Measurements from ENCODE around the gene LLGL2.

Gene LLGL2

GRCh38 chr17:75568412-75569255 is 43.1 kb downstream of the LLGL2 start:
- Histone ChIP-seq H3K27ac (ENCODE audit: low read depth, low read length) (no peak overlapping the region), H3K9ac (ENCODE audit: low read length) (no peak overlapping the region), H3K27me3 (ENCODE audit: control insufficient read depth, insufficient read depth, low read length) (no peaks in the 10 kb centered on the region), H3K36me3 (ENCODE audit: control insufficient read depth, insufficient read depth, low read length) (peaks cover 4% of the 10 kb centered on the region), H3K4me1 (ENCODE audit: control insufficient read depth, insufficient read depth, low read length) (no peaks in the 10 kb centered on the region), H3K4me3 (ENCODE audit: low read length) (no peak overlapping the region)

- no peak overlapping the region for H3K27ac ChIP-seq (ENCODE audit: low read depth, low read length)
- H3K36me3 ChIP-seq (ENCODE audit: control insufficient read depth, insufficient read depth, low read length) = peaks cover 4% of the 10 kb centered on the region
- H3K27me3 ChIP-seq (ENCODE audit: control insufficient read depth, insufficient read depth, low read length) = no peaks in the 10 kb centered on the region
These were observed 44.7 kb downstream of the LLGL2 start for GRCh38 chr17:75570034-75570676.

GRCh38 chr17:75570772-75571171 is 45.3 kb downstream of the LLGL2 start:
- Histone ChIP-seq H3K36me3 (ENCODE audit: control insufficient read depth, insufficient read depth, low read length) (peaks cover 4% of the 10 kb centered on the region), H3K4me1 (ENCODE audit: control insufficient read depth, insufficient read depth, low read length) (no peaks in the 10 kb centered on the region), H3K27me3 (ENCODE audit: control insufficient read depth, insufficient read depth, low read length) (no peaks in the 10 kb centered on the region), H3K9ac (ENCODE audit: low read length) (no peak overlapping the region), H3K4me3 (ENCODE audit: low read length) (no peak overlapping the region), H3K27ac (ENCODE audit: low read depth, low read length) (no peak overlapping the region)

More at GRCh38 chr17:75570034-75570676, 44.7 kb downstream of the LLGL2 start:
- Histone ChIP-seq H3K9ac (ENCODE audit: low read length) (no peak overlapping the region), H3K4me1 (ENCODE audit: control insufficient read depth, insufficient read depth, low read length) (no peaks in the 10 kb centered on the region), H3K4me3 (ENCODE audit: low read length) (no peak overlapping the region)

GRCh38 chr17:75571197-75571884 is 45.8 kb downstream of the LLGL2 start:
- Histone ChIP-seq H3K9ac (ENCODE audit: low read length) (no peak overlapping the region), H3K27me3 (ENCODE audit: control insufficient read depth, insufficient read depth, low read length) (no peaks in the 10 kb centered on the region), H3K4me3 (ENCODE audit: low read length) (no peak overlapping the region), H3K4me1 (ENCODE audit: control insufficient read depth, insufficient read depth, low read length) (no peaks in the 10 kb centered on the region), H3K36me3 (ENCODE audit: control insufficient read depth, insufficient read depth, low read length) (peaks cover 4% of the 10 kb centered on the region), H3K27ac (ENCODE audit: low read depth, low read length) (no peak overlapping the region)

- H3K27me3 ChIP-seq (ENCODE audit: control insufficient read depth, insufficient read depth, low read length) = no peaks in the 10 kb centered on the region
- H3K4me3 ChIP-seq (ENCODE audit: low read length) = no peak overlapping the region
- H3K27ac ChIP-seq (ENCODE audit: low read depth, low read length) = no peak overlapping the region
- H3K4me1 ChIP-seq (ENCODE audit: control insufficient read depth, insufficient read depth, low read length) = no peaks in the 10 kb centered on the region
- peaks cover 4% of the 10 kb centered on the region for H3K36me3 ChIP-seq (ENCODE audit: control insufficient read depth, insufficient read depth, low read length)
- H3K9ac ChIP-seq (ENCODE audit: low read length) = no peak overlapping the region
These were observed 46.4 kb downstream of the LLGL2 start for GRCh38 chr17:75571885-75572215.

- Histone ChIP-seq H3K36me3 (ENCODE audit: control insufficient read depth, insufficient read depth, low read length) (peaks cover 4% of the 10 kb centered on the region), H3K27ac (ENCODE audit: low read depth, low read length) (no peak overlapping the region)
These were observed 47.4 kb downstream of the LLGL2 start for GRCh38 chr17:75572713-75573539.

GRCh38 chr17:75573540-75573957 is 48.1 kb downstream of the LLGL2 start:
- Histone ChIP-seq H3K27me3 (ENCODE audit: control insufficient read depth, insufficient read depth, low read length) (no peaks in the 10 kb centered on the region), H3K9ac (ENCODE audit: low read length) (no peak overlapping the region), H3K4me3 (ENCODE audit: low read length) (no peak overlapping the region), H3K36me3 (ENCODE audit: control insufficient read depth, insufficient read depth, low read length) (peaks cover 4% of the 10 kb centered on the region), H3K27ac (ENCODE audit: low read depth, low read length) (no peak overlapping the region), H3K4me1 (ENCODE audit: control insufficient read depth, insufficient read depth, low read length) (no peaks in the 10 kb centered on the region)

More at GRCh38 chr17:75572713-75573539, 47.4 kb downstream of the LLGL2 start:
- Histone ChIP-seq H3K4me3 (ENCODE audit: low read length) (no peak overlapping the region), H3K9ac (ENCODE audit: low read length) (no peak overlapping the region), H3K27me3 (ENCODE audit: control insufficient read depth, insufficient read depth, low read length) (no peaks in the 10 kb centered on the region), H3K4me1 (ENCODE audit: control insufficient read depth, insufficient read depth, low read length) (no peaks in the 10 kb centered on the region)

GRCh38 chr17:75573994-75574393 is 48.5 kb downstream of the LLGL2 start:
- Histone ChIP-seq H3K36me3 (ENCODE audit: control insufficient read depth, insufficient read depth, low read length) (peaks cover 4% of the 10 kb centered on the region), H3K4me1 (ENCODE audit: control insufficient read depth, insufficient read depth, low read length) (no peaks in the 10 kb centered on the region), H3K27ac (ENCODE audit: low read depth, low read length) (no peak overlapping the region), H3K9ac (ENCODE audit: low read length) (no peak overlapping the region), H3K27me3 (ENCODE audit: control insufficient read depth, insufficient read depth, low read length) (no peaks in the 10 kb centered on the region), H3K4me3 (ENCODE audit: low read length) (no peak overlapping the region)

- no peaks in the 10 kb centered on the region for H3K4me1 ChIP-seq (ENCODE audit: control insufficient read depth, insufficient read depth, low read length)
- no peaks in the 10 kb centered on the region for H3K27me3 ChIP-seq (ENCODE audit: control insufficient read depth, insufficient read depth, low read length)
- no peak overlapping the region for H3K9ac ChIP-seq (ENCODE audit: low read length)
- H3K36me3 ChIP-seq (ENCODE audit: control insufficient read depth, insufficient read depth, low read length) = peaks cover 4% of the 10 kb centered on the region
- no peak overlapping the region for H3K4me3 ChIP-seq (ENCODE audit: low read length)
- H3K27ac ChIP-seq (ENCODE audit: low read depth, low read length) = no peak overlapping the region
These were observed 49.0 kb downstream of the LLGL2 start for GRCh38 chr17:75574404-75575036.

- Histone ChIP-seq H3K4me1 (ENCODE audit: control insufficient read depth, insufficient read depth, low read length) (no peaks in the 10 kb centered on the region), H3K9ac (ENCODE audit: low read length) (no peak overlapping the region), H3K27me3 (ENCODE audit: control insufficient read depth, insufficient read depth, low read length) (no peaks in the 10 kb centered on the region), H3K27ac (ENCODE audit: low read depth, low read length) (no peak overlapping the region), H3K4me3 (ENCODE audit: low read length) (no peak overlapping the region), H3K36me3 (ENCODE audit: control insufficient read depth, insufficient read depth, low read length) (peaks cover 4% of the 10 kb centered on the region)
These were observed 49.7 kb downstream of the LLGL2 start for GRCh38 chr17:75575197-75575596.

- no peak overlapping the region for H3K9ac ChIP-seq (ENCODE audit: low read length)
- no peaks in the 10 kb centered on the region for H3K27me3 ChIP-seq (ENCODE audit: control insufficient read depth, insufficient read depth, low read length)
- no peaks in the 10 kb centered on the region for H3K4me1 ChIP-seq (ENCODE audit: control insufficient read depth, insufficient read depth, low read length)
- H3K4me3 ChIP-seq (ENCODE audit: low read length) = no peak overlapping the region
- H3K36me3 ChIP-seq (ENCODE audit: control insufficient read depth, insufficient read depth, low read length) = peaks cover 4% of the 10 kb centered on the region
- no peak overlapping the region for H3K27ac ChIP-seq (ENCODE audit: low read depth, low read length)
These were observed 50.2 kb downstream of the LLGL2 start for GRCh38 chr17:75575728-75576127.
